Dendritic cell treated with granulocyte-macrophage colony-stimulating factor and Interleukin-4, amounts not matched to agents 40 ng/mL and 50 ng/mL, for 4 days (primary cell): ENCODE data around the gene BRSK2.

ENCODE experiments used
- H3K27ac Mint-ChIP-seq: one replicate; pipeline ENCODE4 v1.8.0; 2022; ENCODE audit warnings: mild to moderate bottlenecking, mixed read lengths
- H3K27me3 Mint-ChIP-seq: one replicate; pipeline ENCODE4 v1.8.0; 2022; ENCODE audit warnings: mild to moderate bottlenecking, mixed read lengths
- H3K36me3 Mint-ChIP-seq: one replicate; pipeline ENCODE4 v1.8.0; 2022; ENCODE audit warnings: low read depth, mixed read lengths
- H3K4me1 Mint-ChIP-seq: one replicate; pipeline ENCODE4 v1.8.0; 2022; ENCODE audit warnings: low read depth, mixed read lengths
- H3K4me3 Mint-ChIP-seq: one replicate; pipeline ENCODE4 v1.8.0; 2022; ENCODE audit warnings: mild to moderate bottlenecking, moderate library complexity, mixed read lengths
- H3K9me3 Mint-ChIP-seq: one replicate; pipeline ENCODE4 v1.8.0; 2022; ENCODE audit warnings: mixed read lengths
- intact Hi-C: fragments of 100-400 bp; cut with micrococcal nuclease; formaldehyde crosslinking; loops from one replicate; pipeline ENCODE4 v1.15.0; 2022

Gene BRSK2

DNA sequence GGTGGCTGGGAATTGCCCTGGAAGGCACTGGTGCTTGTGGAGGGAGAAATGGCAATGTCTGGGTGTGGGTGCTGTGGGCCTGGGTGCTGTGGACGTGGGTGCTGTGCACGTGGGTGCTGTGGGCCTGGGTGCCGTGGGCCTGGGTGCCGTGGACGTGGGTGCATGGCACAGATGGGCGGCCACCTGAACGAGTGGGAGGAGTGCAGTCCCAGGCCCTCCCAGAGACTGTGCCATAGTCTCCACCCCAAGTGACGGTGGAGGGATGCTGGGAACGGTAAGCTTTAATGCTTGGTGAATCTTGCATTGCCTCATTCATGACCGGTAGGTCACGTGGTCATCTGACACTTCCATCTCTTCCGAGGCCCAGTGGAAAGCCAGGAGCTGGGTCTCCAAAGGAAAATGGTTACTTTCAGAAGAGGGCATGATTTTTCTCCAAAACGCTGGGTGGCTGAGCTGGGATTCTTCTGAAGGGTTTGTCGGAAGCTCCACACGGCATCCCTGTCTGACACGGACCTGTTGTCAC, 28.8 kb upstream of the BRSK2 start:
- peaks cover 27% of the 10 kb centered on the region for H3K27me3 Mint-ChIP-seq
- H3K9me3 Mint-ChIP-seq: peaks cover 22% of the 10 kb centered on the region
- H3K4me1 Mint-ChIP-seq: no peaks in the 10 kb centered on the region
- H3K27ac Mint-ChIP-seq: no peak overlapping the region
- H3K4me3 Mint-ChIP-seq: no peak overlapping the region
- intact Hi-C loops: no loop called here
- no peaks in the 10 kb centered on the region for H3K36me3 Mint-ChIP-seq

DNA sequence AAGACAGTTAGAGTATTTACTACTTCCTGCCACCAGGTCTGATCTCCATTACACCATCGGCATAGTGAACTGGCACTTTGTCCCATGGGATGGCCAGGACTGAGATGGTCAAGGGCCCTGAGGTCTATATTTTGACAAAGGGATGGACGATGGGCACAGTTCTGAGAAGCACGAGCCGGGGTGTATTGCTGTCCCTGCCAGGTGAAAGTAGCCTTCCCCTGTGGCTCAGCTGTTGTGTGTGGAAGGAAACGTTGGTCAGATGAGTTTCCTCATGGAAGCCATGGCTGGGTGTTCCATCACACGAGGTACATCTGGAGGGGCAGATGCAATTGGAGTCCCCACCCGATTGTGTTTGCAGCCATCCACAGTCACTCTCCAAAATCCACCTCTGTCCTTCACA, 27.9 kb upstream of the BRSK2 start:
- no peak overlapping the region for H3K4me3 Mint-ChIP-seq
- H3K36me3 Mint-ChIP-seq: no peaks in the 10 kb centered on the region
- H3K27me3 Mint-ChIP-seq: peaks cover 19% of the 10 kb centered on the region
- H3K4me1 Mint-ChIP-seq: no peaks in the 10 kb centered on the region
- no peak overlapping the region for H3K27ac Mint-ChIP-seq
- peaks cover 31% of the 10 kb centered on the region for H3K9me3 Mint-ChIP-seq
- intact Hi-C loops: no loop called here

DNA sequence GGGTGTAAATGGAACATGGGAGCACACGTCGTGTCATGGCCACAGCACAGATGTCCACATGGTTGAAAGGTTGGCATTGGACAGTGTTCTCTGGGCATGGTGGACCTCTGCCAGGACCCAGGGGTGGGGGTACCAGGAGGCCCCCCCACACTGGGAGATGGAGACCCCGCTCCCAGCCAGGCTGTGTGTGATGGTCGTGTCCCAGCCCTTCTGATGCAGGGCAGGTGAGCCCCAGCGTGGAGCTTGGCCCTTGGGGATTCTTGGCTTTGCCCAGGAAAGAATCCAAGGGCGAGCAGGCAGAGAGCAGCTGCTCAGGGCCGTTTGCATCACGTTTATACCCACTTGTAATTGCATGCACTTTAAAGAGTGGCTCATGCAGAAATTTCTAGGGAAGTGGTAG, 22.0 kb upstream of the BRSK2 start:
- H3K27ac Mint-ChIP-seq: no peak overlapping the region
- H3K4me1 Mint-ChIP-seq: no peaks in the 10 kb centered on the region
- no peaks in the 10 kb centered on the region for H3K36me3 Mint-ChIP-seq
- intact Hi-C loops: no loop called here
- H3K4me3 Mint-ChIP-seq: no peak overlapping the region
- H3K27me3 Mint-ChIP-seq: peaks cover 13% of the 10 kb centered on the region
- H3K9me3 Mint-ChIP-seq: peaks cover 41% of the 10 kb centered on the region

DNA sequence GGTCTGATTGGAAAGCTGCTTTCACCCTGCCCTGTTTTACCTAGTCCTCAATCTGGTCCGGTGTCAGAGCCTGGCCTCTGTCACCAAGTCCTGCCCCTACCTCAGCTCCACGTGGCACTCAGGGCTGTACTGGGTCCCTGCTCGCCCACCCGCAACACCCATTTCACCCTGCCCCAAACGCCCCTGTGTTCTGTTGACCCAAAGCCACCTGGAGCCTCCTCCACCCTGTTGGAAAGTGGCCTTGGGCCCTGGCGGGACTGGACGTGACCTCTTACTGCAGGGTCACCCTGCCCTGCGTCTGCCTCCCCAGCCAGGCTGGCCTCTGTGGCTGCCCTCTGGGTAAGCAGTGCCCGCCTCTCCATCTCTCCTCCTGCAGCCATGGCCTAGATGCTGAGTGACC, 21.5 kb upstream of the BRSK2 start:
- H3K4me3 Mint-ChIP-seq: no peak overlapping the region
- peaks cover 14% of the 10 kb centered on the region for H3K27me3 Mint-ChIP-seq
- intact Hi-C loops: no loop called here
- H3K36me3 Mint-ChIP-seq: no peaks in the 10 kb centered on the region
- H3K9me3 Mint-ChIP-seq: peaks cover 41% of the 10 kb centered on the region
- no peak overlapping the region for H3K27ac Mint-ChIP-seq
- no peaks in the 10 kb centered on the region for H3K4me1 Mint-ChIP-seq

DNA sequence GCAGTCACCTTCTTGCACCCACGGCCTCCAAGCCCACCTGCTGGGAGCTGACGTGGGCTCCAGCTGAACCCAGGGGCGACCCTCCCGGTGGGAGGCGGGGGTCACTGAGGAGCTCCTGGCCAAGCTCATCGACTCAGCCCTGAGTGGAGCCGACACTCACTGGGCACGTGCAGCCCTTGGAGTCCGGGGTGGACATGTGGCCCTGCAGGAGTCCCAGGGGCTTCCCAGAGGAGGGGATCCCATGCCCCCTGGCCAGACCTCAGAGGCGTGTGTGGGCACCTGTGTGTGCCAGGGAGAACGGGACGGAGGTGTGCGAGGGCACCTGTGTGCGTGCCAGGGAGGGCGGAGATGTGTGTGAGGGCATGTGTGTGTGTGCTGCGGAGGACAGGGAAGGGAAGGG, 20.8 kb upstream of the BRSK2 start:
- H3K4me3 Mint-ChIP-seq: no peak overlapping the region
- no peak overlapping the region for H3K27ac Mint-ChIP-seq
- peaks cover 34% of the 10 kb centered on the region for H3K9me3 Mint-ChIP-seq
- H3K36me3 Mint-ChIP-seq: no peaks in the 10 kb centered on the region
- intact Hi-C loops: no loop called here
- H3K27me3 Mint-ChIP-seq: peaks cover 14% of the 10 kb centered on the region
- H3K4me1 Mint-ChIP-seq: no peaks in the 10 kb centered on the region

DNA sequence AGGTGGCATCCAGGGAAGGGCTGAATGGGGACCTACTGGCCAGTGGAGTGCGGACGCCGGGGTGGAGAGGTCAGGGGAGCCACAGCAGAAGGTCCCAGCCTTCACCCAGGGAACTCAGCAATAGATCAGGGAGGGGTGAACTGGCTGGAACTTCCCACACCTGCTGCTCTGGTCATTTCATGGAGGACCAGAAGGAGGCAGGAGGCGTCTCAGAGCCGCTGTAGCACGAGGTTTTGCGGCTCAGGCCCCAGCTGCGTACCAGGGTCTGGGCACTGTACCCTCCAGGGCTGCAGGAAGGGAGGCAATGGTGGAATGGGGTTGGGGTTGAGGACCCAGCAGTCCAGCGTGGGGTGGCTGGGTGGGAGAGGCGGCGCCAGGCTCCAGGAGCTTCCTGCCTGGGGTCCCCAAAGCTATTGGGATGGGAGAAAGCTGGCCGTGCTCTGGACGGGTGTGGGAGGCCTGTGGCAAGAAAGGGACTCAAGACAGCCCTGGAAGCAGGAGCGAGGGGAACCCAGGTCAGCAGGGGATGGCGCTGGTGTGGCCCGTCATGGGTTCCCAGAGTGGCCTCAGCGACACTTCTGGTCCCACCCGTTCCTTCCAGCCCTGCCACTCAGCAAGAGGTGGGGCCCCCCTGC, 20.2 kb upstream of the BRSK2 start:
- H3K27ac Mint-ChIP-seq: no peak overlapping the region
- no peaks in the 10 kb centered on the region for H3K36me3 Mint-ChIP-seq
- H3K9me3 Mint-ChIP-seq: peaks cover 33% of the 10 kb centered on the region
- intact Hi-C loops: no loop called here
- H3K4me1 Mint-ChIP-seq: no peaks in the 10 kb centered on the region
- no peak overlapping the region for H3K4me3 Mint-ChIP-seq
- peaks cover 14% of the 10 kb centered on the region for H3K27me3 Mint-ChIP-seq

DNA sequence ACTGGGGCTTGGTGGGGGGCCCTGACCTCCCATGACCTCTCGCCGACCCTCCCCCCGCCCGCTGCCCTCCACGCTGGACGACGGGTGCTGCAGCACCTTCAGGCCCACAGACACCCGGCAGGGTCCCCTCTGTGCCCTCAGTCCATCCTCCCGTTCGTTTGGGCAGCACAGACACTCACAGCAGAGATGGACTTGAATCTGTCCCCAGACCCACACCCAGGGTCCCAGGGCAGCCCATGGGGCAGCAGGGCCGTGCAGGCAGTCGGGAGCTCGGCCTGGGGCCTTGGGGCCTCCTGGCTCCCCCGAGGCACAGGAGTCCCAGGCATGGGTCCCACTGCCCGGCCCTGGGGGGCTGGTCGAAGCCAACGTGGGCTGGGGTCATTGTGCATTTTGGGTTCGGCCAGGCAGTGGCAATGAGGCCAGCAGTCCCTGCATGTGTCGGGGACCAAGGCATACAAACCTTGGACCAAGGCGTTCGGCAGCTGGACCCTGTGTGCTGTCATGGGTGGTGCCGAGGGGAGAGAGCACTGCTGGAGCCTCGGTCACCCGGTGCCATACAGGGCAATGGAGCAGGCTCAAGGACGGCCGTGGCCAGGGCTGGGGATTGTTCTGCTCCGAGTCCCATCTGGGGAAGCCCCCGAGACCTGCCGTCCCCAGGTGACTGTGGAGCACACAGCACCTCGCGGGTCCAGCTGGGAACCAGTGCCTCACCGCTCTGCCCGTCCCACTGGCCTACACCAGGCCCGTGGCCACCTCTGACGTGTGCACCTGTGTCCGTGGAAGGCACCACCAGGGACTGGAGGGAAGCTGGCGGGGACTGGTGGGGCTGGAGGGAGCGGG, 19.3 kb upstream of the BRSK2 start:
- intact Hi-C loops: no loop called here
- H3K36me3 Mint-ChIP-seq: no peaks in the 10 kb centered on the region
- H3K9me3 Mint-ChIP-seq: peaks cover 24% of the 10 kb centered on the region
- H3K27me3 Mint-ChIP-seq: peaks cover 12% of the 10 kb centered on the region
- no peak overlapping the region for H3K4me3 Mint-ChIP-seq
- H3K4me1 Mint-ChIP-seq: no peaks in the 10 kb centered on the region
- H3K27ac Mint-ChIP-seq: no peak overlapping the region

DNA sequence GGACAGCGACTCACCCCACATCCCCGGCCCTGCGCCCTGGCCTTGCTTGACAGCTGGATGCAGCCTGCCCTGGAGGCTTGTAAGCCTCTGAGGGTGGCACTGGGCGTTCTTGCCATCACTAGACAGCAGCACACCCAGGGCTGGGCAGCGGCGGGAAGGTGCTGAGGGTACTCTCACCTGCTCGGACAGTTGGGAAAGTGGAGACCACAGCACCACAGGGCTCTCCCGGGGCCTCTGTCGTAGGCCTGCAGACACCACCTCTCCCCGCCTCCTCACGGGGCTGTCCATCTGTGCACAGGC, 18.8 kb upstream of the BRSK2 start:
- intact Hi-C loops: no loop called here
- H3K27me3 Mint-ChIP-seq: peaks cover 13% of the 10 kb centered on the region
- no peaks in the 10 kb centered on the region for H3K36me3 Mint-ChIP-seq
- no peak overlapping the region for H3K27ac Mint-ChIP-seq
- no peak overlapping the region for H3K4me3 Mint-ChIP-seq
- H3K9me3 Mint-ChIP-seq: peaks cover 18% of the 10 kb centered on the region
- no peaks in the 10 kb centered on the region for H3K4me1 Mint-ChIP-seq

DNA sequence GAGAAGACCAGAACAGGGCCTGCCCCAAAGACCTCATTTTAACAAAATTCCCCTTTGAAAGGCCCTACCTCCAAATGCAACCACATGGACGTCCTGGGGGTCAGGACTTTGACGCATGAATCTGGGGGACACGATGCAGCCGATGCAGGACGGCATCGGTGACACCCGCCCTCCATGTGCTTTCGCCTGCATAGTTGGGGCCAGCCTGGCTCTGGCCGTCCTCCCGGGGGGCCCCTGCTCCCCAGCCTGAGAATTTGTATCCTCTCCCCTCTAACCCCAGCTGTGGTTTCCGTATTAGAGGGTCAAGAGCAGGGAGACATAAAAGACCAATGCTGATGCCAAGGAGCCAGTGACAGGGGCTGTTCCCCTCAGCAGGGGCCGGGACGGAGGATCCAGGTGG, 18.4 kb upstream of the BRSK2 start:
- H3K9me3 Mint-ChIP-seq: peaks cover 14% of the 10 kb centered on the region
- no peak overlapping the region for H3K27ac Mint-ChIP-seq
- H3K36me3 Mint-ChIP-seq: no peaks in the 10 kb centered on the region
- intact Hi-C loops: no loop called here
- H3K27me3 Mint-ChIP-seq: peaks cover 14% of the 10 kb centered on the region
- H3K4me1 Mint-ChIP-seq: no peaks in the 10 kb centered on the region
- no peak overlapping the region for H3K4me3 Mint-ChIP-seq

DNA sequence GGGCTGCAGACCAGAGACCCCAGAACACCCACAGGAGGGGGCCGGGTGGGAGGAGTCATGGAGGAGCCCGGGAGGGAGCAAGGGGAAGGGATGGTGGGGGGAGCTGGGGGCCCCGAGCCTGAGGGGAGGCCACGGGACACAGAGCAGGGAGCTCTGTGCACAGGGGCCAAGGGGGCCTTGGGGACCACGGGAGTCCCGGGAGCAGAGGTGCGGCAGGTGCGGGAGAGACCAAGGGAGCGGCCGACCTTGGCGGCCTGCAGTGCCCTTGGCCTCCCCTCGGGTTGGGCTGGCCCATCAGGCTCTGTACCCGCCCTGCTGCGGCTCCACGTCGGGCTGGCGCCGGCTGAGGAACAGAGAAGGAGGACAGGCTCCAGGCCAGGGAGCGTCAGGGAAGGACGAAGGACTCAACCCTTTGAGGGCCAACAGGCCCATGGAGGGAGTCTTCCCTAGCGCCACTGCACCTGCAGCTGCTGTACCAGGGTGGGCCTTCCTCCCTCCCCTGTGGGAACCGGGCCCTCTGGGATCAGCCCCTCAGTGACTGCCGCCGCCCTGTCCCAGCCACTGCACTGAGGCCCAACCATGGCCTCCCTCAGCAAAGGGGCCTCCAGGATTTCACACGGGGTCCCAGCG, 17.8 kb upstream of the BRSK2 start:
- Mint-ChIP-seq H3K36me3 (no peaks in the 10 kb centered on the region), H3K4me1 (no peaks in the 10 kb centered on the region), H3K4me3 (no peak overlapping the region), H3K27me3 (peaks cover 19% of the 10 kb centered on the region), H3K27ac (no peak overlapping the region), H3K9me3 (peaks cover 8% of the 10 kb centered on the region)
- intact Hi-C loops: no loop called here

DNA sequence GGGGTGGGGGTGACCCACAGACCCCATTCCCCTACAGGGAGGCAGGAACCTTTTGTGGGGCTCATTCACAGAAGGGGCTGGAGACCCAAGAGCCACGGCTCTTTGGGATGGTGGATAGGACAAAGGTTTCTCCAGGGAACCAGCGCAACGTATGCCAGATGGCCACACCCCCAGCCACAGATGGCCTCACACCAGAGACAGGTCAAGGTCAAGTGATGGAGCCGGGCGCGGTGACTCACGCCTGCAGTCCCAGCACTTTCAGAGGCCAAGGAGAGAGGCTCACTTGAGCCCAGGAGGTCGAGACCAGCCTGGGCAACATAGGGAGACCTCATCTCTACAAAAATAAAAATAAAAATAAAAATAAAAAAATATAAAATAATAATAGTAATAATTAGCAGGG, 17.1 kb upstream of the BRSK2 start:
- H3K4me1 Mint-ChIP-seq: no peaks in the 10 kb centered on the region
- no peaks in the 10 kb centered on the region for H3K36me3 Mint-ChIP-seq
- peaks cover 25% of the 10 kb centered on the region for H3K27me3 Mint-ChIP-seq
- intact Hi-C loops: no loop called here
- no peak overlapping the region for H3K4me3 Mint-ChIP-seq
- peaks cover 1% of the 10 kb centered on the region for H3K9me3 Mint-ChIP-seq
- no peak overlapping the region for H3K27ac Mint-ChIP-seq

DNA sequence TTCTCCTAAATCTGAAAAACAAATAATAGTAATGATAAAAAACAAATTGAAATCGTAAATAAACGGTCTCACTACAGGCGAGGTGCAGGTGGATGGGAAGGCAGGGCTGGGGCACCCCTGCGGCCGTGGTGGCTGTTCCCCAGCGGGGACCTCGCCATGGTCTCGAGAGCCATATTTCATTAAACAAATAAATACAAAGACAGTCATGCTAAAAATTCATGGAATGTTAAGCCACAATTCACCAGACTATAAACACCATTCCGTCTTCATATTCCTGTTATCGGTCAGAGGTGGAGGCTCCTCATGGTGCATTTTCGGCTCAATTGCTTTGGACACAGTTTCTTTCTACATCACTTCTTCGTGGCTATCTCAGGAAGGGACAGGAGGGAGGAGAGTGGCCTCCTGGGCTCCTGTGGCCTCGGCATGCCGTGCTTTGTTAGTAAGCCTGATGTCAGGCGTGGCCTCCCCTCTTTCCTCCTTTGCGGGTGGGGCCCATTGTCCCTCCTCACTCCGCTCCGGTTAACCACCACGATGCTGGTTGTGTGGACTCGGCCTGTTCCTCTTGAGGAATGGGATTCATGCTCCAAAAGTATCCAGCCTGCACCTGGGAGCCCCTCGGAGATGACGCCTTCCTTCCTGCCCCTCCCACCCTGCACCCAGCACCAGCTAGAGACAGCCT, 16.1 kb upstream of the BRSK2 start:
- no peaks in the 10 kb centered on the region for H3K9me3 Mint-ChIP-seq
- no peak overlapping the region for H3K4me3 Mint-ChIP-seq

DNA sequence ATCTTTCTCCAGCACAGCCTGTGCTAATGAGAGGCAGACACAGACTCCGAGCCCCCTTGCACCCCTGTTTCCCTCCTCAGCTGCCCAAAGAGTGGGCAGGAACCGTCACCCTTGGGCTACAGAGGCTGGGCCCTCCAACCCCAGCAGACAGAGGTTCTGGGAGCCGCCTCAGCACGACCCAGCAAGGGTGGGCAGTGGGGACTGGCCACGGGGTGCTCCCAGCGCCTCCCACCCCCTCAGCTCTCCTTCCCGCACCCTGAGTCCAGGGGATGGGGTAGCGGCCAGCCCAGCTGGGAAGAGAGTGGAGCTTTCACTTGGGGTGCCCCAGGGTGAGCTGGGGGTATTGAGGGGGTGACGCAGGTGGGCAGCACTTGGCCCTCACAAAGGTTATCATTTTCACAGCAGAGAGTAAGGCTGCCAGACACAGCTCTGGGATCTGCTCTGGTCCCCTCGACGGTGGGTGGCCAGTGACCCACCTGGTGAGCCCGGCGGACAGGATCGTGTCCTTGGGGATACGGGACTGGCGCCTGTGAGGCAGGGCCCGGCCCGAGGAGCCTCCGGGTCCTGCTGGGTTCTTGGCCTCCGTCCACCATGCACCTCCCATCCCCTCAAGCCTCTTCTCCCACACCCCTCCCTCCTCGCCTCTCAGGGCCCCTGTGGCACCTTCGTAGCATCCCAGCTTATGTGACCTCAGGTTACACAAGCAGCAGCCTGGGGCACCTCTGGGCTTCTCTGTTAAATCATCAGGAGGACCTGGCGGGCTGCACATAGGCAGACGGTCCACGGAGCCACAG, 14.4 kb upstream of the BRSK2 start:
- Mint-ChIP-seq H3K4me1 (no peaks in the 10 kb centered on the region), H3K36me3 (no peaks in the 10 kb centered on the region), H3K4me3 (no peak overlapping the region), H3K27me3 (peaks cover 41% of the 10 kb centered on the region), H3K27ac (no peak overlapping the region), H3K9me3 (no peaks in the 10 kb centered on the region)
- intact Hi-C loops: no loop called here

More for the DNA sequence above, 16.1 kb upstream of the BRSK2 start:
- H3K27me3 Mint-ChIP-seq: peaks cover 31% of the 10 kb centered on the region
- H3K36me3 Mint-ChIP-seq: no peaks in the 10 kb centered on the region
- no peak overlapping the region for H3K27ac Mint-ChIP-seq
- no peaks in the 10 kb centered on the region for H3K4me1 Mint-ChIP-seq
- intact Hi-C loops: no loop called here
